Measurements from ENCODE around the gene LNPEP.
A peak's percentile ranks its signal among the peaks of the same experiment; 100 is the strongest.

The LNPEP gene

DNA sequence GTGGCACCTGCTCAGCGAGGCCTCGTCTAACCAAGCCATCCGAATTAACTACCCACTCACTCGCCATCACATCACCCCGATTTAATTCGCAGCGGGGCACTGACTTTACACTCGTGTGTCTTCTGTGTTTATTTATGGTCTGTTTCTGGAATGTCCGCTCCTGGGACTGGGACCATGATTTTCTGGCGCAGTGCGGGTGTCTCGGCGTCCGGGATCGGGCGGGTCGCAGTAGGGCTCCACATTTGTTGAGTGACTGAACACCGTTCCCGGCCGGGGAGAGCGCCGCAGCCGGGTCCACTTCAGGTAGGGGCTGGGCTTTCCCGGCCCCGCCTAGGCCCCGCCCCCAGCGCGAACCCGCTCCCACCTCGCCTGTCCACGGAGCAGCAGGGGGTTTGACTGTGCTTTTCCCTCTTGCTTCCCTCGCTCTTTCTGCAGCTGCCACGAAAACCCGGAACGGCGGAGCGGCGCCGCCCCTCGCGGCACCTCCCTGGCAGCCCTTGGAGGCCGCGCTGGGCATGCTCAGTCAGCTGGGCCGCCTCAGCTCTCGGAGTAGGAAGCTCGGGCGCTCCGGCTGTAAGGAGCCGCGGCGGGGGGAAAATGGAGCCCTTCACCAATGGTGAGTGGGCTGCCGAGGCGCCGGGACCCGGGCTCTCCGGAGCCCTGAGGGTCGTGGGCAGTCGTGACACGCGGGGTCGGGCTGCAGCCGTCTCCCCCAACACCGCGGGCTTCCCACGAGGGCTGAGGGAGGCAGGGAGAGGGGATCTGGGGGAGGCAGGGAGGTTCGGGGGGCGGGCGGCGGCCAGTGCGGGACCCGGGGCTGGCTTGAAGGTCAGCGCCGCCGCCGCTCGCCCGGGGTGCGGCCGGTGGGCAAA lies at the start of gene LNPEP:
TSS of gene LNPEP (plus strand) at position 522 of the 872 bp plus-strand sequence. CDS start at position 598, 76 bp downstream.
- DNase-seq = peak; percentile 88

DNA sequence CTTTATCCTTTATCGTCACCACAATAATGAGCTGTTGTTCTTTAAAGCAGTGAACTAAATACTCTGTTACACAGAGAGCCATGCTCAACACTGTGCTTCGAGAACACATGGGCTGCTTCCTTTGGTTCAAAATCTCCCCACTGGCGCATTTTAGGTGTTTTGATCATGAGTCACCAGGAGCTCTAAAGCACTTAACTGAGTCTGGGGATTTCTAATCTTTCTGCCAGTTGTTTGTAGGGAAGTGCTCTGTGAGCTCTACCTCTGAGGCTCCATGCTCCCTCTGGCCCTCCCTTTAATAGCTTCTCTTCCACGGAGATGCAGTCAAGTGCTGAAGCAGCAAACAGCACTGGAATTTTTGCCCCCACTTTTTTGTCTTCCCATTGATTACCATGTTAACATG lies 42.5 kb upstream of the LNPEP start:
- no peak for DNase-seq

DNA sequence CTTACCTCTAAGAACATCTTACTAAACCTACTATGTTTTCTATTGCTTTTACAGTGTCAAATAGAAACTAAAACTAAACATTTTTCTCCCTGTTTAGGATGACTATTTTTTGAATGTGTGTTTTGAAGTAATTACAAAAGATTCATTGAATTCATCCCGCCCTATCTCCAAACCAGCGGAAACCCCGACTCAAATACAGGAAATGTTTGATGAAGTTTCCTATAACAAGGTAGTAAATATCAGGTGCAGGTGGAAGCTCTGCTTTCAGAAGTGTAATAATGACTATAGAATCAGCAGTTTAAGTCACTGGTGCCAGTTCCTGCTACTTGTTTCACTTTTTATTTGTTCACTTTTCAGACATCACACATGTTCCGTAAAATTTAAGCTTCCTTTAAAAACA lies 39.6 kb upstream of the LNPEP start:
- DNase-seq = no peak

- no peak for DNase-seq
These were observed 39.1 kb upstream of the LNPEP start for GRCh38 chr5:96896806-96897205.

DNA sequence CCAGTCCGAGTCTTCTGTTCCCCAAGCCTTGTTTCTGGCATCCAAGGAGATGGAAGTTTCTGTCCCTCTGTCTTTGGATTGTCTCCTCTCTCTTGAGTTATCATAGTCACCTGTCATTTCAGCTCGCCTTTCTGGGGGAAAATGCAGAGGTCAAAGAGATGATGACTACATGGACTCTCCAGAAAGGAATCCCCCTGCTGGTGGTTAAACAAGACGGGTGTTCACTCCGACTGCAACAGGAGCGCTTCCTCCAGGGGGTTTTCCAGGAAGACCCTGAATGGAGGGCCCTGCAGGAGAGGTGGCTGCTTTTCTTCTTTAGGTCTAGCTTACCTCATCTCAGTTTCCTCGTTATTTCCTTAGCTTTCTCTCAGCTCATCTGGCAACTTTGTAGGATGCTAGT lies 34.5 kb upstream of the LNPEP start:
- DNase-seq = no peak

DNA sequence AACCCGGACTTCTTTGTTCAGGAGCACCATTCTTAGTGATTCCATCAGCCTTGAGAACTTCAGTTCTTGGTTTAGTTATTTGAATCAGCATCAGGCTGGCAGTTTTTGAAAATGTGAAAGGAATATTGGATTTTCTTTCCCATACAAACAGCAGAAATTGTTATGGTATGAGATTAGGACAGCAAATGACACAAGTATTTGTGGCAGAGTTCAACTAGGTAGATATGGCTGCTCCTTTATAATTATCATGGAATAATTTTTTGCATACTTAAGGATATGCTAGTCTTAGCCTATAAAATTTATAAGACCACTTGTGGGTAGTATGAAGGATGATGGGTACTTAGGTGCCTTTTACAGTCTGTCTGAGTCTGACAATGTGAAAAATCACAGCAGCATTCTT lies 34.0 kb upstream of the LNPEP start:
- no peak for DNase-seq

DNA sequence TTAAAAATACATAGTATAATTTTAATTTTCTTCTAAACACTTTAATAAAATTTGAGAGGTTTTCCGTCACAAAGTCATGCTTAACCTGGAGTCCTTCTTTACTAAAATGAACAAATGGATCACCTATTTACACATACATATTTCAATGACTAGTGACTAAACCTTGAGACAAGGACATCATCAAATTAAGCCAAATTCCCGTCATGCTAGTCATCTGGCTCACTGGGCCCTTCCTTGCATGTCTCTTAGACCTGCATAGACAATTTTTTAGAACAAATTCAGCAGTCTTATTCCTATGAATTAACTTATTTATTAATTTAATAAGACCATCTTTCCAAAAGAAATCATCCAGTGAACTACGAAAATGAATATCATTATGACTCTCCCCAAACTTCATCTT lies 33.0 kb upstream of the LNPEP start:
- no peak for DNase-seq

DNA sequence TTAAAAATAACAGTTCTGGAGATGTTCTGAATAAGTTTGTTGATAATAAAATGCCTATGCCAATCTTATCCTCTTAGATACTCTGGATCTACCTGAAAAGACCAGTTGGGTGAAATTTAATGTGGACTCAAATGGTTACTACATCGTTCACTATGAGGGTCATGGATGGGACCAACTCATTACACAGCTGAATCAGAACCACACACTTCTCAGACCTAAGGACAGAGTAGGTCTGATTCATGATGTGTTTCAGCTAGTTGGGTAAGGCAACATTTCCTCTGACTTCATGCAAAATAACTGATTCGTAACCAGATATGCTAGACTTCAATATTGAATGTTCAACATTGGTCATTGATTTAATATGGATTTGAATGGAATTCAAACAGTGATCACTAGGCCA lies 32.6 kb upstream of the LNPEP start:
- DNase-seq = no peak

DNA sequence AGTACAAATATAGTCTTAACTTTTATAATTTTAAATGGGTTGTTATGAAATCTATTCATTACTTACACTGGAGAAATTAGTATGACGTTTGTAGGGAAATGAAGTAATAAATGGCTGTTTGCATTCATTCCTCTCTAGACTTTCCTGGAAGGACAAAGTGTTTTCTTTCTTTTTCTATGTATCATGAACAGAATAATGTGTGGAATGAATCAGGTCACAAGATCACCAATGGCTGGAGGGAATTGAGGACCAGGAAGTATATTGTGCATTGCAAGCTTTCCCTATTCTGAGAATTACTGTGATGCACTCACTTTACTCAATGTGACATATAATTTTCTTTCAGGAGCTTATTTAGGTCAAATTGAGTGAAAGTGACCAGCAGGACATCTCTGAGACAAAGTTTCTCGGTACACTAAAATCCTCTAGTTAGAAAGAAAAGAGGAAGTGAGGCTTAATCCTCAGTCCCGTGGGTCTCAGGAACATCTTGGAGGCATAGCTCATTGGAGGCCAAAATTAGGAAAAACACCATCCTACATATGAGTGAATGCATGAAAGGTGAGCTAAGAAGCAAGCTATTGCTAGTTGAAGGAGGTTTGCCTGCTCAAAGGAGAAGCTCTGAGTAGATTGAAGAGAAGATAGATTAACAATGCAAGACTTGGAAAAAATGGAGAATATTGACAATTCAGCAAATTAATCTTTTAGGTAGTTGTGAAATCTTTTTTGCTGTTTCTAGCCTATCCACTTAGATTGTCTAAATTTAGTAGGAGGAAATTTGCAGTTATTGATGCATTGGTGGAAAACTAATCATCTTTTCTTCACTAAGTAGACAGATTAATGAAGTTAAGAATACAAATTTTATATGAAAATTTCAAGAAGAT lies 31.6 kb upstream of the LNPEP start:
- DNase-seq = no peak

GRCh38 chr5:96905864-96906263 lies 30.0 kb upstream of the LNPEP start:
- no peak for DNase-seq

- DNase-seq = no peak
These were observed 26.9 kb upstream of the LNPEP start for GRCh38 chr5:96909003-96909402.

GRCh38 chr5:96909435-96909834 lies 26.4 kb upstream of the LNPEP start:
- no peak for DNase-seq

DNA sequence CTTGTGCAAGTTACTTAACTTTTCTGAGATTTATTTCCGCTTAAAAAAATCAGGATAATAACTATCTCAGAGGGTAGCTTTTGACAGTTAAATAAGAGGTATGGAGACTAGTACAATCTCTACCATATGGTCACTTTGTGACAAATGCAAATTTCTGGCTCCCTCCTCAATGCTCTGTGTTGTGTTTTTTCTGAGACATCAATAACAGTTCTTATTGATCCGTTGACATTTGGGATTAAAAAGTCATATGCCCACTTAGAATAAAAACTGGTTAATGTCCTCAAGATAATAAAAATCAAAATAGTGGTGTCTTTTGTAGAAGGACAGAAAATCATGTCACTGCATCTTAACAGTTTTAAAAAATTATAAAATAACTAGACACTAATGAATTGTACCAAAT lies 24.7 kb upstream of the LNPEP start:
- DNase-seq = no peak

DNA sequence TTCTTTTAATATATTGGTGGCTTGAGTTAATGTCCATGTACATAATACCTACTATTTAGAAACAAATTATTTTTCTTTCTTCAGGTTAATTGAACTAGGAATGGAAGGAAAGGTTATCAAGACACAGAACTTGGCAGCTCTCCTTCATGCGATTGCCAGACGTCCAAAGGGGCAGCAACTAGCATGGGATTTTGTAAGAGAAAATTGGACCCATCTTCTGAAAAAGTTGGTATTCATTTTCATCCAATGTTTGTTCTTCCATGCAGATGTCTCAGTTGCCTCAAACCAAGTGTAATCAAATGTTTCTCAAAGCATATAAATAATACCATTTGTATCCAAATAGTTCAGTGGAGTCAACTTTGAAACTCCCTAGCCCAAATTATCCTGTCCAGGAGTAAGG lies 22.6 kb upstream of the LNPEP start:
- no peak for DNase-seq

DNA sequence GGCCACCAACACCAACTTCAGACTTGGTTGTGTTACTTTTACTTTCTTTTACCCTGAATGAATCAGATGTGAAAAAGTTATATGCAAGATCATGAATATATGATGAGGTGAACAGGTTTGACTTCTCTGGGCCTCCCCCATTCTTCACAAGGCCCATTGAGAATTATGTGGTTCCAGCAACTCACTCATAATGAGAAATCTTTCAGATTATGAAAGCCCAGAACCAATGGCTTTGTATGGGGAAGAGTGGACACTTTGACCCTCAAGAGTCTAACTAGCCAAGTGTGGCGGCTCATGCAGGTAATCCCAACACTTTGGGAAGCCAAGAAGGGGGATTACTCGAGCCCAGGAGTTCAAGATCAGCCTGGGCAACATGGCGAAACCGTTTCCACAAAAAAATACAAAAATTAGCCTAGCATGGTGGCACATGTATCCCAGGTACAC lies 16.1 kb upstream of the LNPEP start:
- DNase-seq = no peak

DNA sequence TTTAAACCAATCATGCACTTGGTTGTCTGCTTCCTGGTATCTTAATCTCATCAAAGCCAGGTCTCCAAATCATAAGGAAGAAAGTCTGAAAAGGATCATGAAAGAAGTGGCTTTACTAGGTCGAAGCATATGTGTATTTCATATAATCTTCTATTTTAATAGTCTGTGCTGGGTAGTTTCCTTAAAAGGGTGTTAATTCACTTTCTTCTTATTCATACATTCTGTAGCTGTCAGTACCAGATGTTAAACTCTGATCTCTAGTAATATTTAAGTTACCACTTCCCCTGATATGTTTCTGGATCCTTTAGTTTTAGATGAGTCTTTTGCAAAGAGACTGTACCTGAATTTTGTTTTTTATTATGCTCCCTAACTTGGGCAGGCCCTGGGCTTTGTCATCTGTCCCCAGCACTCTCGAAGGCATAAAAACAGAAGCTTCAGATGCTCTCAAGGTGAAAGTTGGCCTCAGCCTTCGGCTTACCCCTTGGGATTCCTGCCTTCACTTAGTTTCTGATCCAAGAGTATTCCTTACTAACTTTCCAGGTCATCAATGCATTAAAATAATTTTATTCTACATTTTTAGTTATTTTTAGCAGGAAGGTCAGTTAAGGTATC lies 15.0 kb upstream of the LNPEP start:
- no peak for DNase-seq

GRCh38 chr5:96922499-96923244 lies 13.2 kb upstream of the LNPEP start:
- no peak for DNase-seq

GRCh38 chr5:96924016-96924443 lies 11.8 kb upstream of the LNPEP start:
- no peak for DNase-seq

DNA sequence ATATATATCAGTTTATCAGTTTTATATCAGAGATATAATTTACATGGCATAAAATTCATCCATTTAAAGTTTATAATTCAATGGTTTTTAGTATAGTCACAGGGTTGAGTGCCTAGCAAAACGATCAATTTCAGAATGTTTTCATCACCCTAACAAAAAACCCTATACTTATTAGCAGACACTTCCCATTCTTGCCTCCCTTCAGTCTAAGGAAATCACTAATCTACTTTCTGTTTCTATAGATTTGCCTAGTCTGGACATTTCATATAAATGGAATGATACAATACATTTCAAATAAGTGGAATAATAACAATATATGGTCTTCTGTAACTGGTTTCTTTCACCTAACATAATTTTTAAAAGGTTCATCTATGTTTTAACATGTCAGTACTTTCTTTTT lies 9.6 kb upstream of the LNPEP start:
- DNase-seq = no peak

DNA sequence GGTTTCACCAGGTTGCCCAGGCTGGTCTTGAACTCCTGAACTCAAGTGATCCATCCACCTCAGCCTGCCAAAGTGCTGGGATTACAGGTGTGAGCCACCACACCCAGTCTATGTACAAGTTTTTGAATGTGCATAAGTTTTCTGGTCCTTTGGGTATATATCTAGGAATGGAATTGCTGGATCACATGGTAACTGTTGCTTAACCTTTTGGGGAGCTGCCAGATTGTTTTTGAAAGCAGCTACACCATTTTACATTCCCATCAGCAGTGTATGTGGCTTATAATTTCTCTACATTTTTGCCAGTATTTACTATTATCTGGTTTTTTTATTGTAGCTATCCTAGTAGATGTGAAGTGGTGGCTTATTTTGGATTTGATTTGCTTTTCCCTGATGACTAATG lies 8.9 kb upstream of the LNPEP start:
- DNase-seq = no peak

DNA sequence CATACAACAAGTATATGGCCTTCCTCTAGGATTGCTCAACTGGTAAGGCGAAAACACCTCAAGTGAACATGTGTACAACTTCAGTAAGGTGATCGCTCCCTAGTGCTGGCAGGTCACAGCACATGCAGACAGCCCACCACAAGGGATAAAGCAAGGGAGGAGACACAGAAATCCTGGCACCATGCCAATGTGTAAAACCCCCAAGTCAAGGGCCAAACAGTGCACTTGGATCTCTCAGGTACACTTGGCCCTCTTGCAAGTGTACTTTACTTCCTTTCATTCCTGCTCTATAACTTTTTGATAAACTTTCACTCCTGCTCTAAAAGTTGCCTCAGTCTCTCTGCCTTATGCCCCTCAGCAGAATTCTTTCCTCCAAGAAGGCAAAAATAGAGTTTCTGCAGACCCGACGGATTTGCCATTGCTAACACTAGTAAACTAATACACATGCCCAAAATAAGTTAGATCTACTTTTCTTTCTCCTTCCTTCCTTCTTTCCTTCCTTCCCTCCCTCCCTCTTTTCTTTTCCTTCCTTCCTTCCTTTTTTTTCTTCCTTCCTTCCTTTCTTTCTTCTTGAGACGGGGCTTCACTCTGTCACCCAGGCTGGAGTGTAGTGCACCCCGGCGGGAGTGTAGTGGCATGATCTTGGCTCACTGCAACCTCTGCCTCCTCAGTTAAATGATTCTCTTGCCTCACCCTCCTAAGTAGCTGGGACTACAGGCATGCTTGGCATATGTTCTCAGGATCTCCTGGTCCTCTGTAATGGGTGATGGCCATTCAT lies 6.8 kb upstream of the LNPEP start:
- DNase-seq = no peak

DNA sequence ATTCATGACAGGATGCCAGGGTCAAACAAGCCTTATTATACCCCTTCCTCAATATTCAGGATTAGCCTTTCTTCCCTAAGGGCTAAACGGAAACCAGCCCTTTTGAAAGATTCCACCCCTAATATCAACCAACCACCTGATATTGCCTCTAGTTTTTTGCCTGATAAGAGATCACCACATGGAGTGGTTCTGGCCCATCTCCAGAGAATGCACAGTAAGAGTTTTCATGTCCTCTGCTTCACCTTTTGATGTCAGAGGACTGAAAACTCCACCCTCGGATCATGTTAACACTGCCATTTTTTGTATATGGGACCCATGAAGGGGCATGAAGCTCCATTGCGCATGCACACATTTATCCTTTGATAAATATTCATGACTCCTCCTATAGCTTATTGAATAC lies 5.8 kb upstream of the LNPEP start:
- no peak for DNase-seq
